Mesendoderm (in vitro differentiated cells): ENCODE results near the gene PTPRZ1.
A peak's percentile ranks its signal among the peaks of the same experiment; 100 is the strongest.

ENCODE experiments used
- DNase-seq: peaks from one replicate; pipeline ENCODE4 v3.0.0; 2013
- H2AK5ac ChIP-seq: 2 replicates; pipeline ENCODE4 v1.6.1; 2013; ENCODE audit warnings: low read length, inconsistent platforms
- H2BK120ac ChIP-seq: 2 replicates; pipeline ENCODE4 v1.6.1; 2013; ENCODE audit warnings: low read depth, mild to moderate bottlenecking, low read length, moderate library complexity, mixed read lengths
- H2BK15ac ChIP-seq: replicated peaks from 2 replicates; pipeline ENCODE4 v1.6.1; 2013; ENCODE audit warnings: low read depth, mild to moderate bottlenecking, moderate library complexity
- H2BK5ac ChIP-seq: 2 replicates; pipeline ENCODE4 v1.6.1; 2013; ENCODE audit warnings: low read length, inconsistent platforms
- H3K18ac ChIP-seq: 2 replicates; pipeline ENCODE4 v1.6.1; 2013; ENCODE audit warnings: mild to moderate bottlenecking, low read length, mixed read lengths
- H3K23ac ChIP-seq: one replicate; pipeline ENCODE4 v1.6.1; 2013; ENCODE audit warnings: low read length
- H3K27ac ChIP-seq: 2 replicates; pipeline ENCODE4 v1.5.1; 2013; ENCODE audit warnings: low read depth, mild to moderate bottlenecking, inconsistent platforms, low read length, moderate library complexity
- H3K27me3 ChIP-seq: 2 replicates; pipeline ENCODE4 v1.6.1; 2013; ENCODE audit warnings: low read length, control low read depth, mild to moderate bottlenecking, inconsistent platforms; ENCODE audit not compliant: insufficient read depth, poor library complexity
- H3K36me3 ChIP-seq: 2 replicates; pipeline ENCODE4 v1.6.1; 2013; ENCODE audit warnings: low read length, inconsistent platforms; ENCODE audit not compliant: control insufficient read depth, insufficient read depth
- H3K4ac ChIP-seq: one replicate; pipeline ENCODE4 v1.6.1; 2013; ENCODE audit warnings: low read depth, mild to moderate bottlenecking, low read length, moderate library complexity
- H3K4me1 ChIP-seq: 2 replicates; pipeline ENCODE4 v1.6.1; 2013; ENCODE audit warnings: low read depth, low read length, inconsistent platforms; ENCODE audit not compliant: control insufficient read depth
- H3K4me2 ChIP-seq: 2 replicates; pipeline ENCODE4 v1.6.1; 2013; ENCODE audit warnings: low read length
- H3K4me3 ChIP-seq: 2 replicates; pipeline ENCODE4 v1.5.1; 2013; ENCODE audit warnings: mild to moderate bottlenecking, low read length
- H3K56ac ChIP-seq: one replicate; pipeline ENCODE4 v1.6.1; 2013; ENCODE audit warnings: low read length
- H3K79me1 ChIP-seq: 2 replicates; pipeline ENCODE4 v1.6.1; 2013; ENCODE audit warnings: low read length, inconsistent platforms
- H3K79me2 ChIP-seq: 2 replicates; pipeline ENCODE4 v1.6.1; 2013; ENCODE audit warnings: mild to moderate bottlenecking, low read length; ENCODE audit not compliant: control insufficient read depth, insufficient read depth
- H3K9ac ChIP-seq: 2 replicates; pipeline ENCODE4 v1.6.1; 2013; ENCODE audit warnings: low read length, inconsistent platforms
- H4K5ac ChIP-seq: one replicate; pipeline ENCODE4 v1.6.1; 2013; ENCODE audit warnings: low read length
- H4K8ac ChIP-seq: one replicate; pipeline ENCODE4 v1.6.1; 2013; ENCODE audit warnings: low read depth, mild to moderate bottlenecking, control low read depth, low read length, moderate library complexity
- WGBS: extraction: QIAGEN DNeasy Blood & Tissue Kit; methylation state at CpG from one replicate; pipeline ENCODE4 v1.1.7; 2013; ENCODE audit warnings: low lambda C conversion rate, missing lambda C conversion rate; ENCODE audit not compliant: insufficient coverage; ENCODE audit errors: extremely low coverage; 5-methylcytosine and 5-hydroxymethylcytosine counted together

PTPRZ1 gene

GRCh38 chr7:121914676-121915279, 41.8 kb downstream of the PTPRZ1 start:
- DNase-seq: no peak
- Histone ChIP-seq H2BK5ac (no peak overlapping the region), H2BK15ac (no peak overlapping the region), H3K27ac (no peak overlapping the region), H3K79me2 (no peaks in the 10 kb centered on the region), H3K23ac (no peak overlapping the region), H3K27me3 (no peaks in the 10 kb centered on the region), H3K4me2 (no peak overlapping the region), H3K4me1 (no peaks in the 10 kb centered on the region), H3K36me3 (no peaks in the 10 kb centered on the region), H3K56ac (no peak overlapping the region), H2AK5ac (no peak overlapping the region), H3K4me3 (no peak overlapping the region), H3K4ac (no peak overlapping the region), H3K79me1 (no peaks in the 10 kb centered on the region), H3K9ac (no peak overlapping the region), H2BK120ac (no peak overlapping the region), H4K5ac (no peak overlapping the region), H4K8ac (no peak overlapping the region), H3K18ac (peak overlapping the region; percentile 72)
- no CpG with 5 or more reads among the region's 6 CpGs for WGBS

- Histone ChIP-seq H2BK120ac (no peak overlapping the region), H3K23ac (no peak overlapping the region), H3K18ac (no peak overlapping the region), H4K5ac (no peak overlapping the region), H3K9ac (no peak overlapping the region), H3K27me3 (no peaks in the 10 kb centered on the region), H3K4ac (no peak overlapping the region), H4K8ac (no peak overlapping the region), H3K27ac (no peak overlapping the region), H3K79me2 (no peaks in the 10 kb centered on the region), H3K4me3 (no peak overlapping the region), H2AK5ac (no peak overlapping the region), H2BK15ac (no peak overlapping the region), H3K56ac (no peak overlapping the region), H3K4me2 (no peak overlapping the region), H2BK5ac (no peak overlapping the region), H3K79me1 (no peaks in the 10 kb centered on the region), H3K36me3 (no peaks in the 10 kb centered on the region), H3K4me1 (no peaks in the 10 kb centered on the region)
- no CpG with 5 or more reads among the region's 4 CpGs for WGBS
- DNase-seq: no peak
Measured at GRCh38 chr7:121916211-121916610, 43.2 kb downstream of the PTPRZ1 start.

GRCh38 chr7:121919986-121920385, 47.0 kb downstream of the PTPRZ1 start:
- Histone ChIP-seq H3K79me2 (no peaks in the 10 kb centered on the region), H2BK120ac (no peak overlapping the region), H2BK5ac (no peak overlapping the region), H3K18ac (no peak overlapping the region), H3K23ac (no peak overlapping the region), H3K56ac (no peak overlapping the region), H3K4me1 (no peaks in the 10 kb centered on the region), H3K4me2 (no peak overlapping the region), H3K9ac (no peak overlapping the region), H2BK15ac (no peak overlapping the region), H4K5ac (no peak overlapping the region), H3K36me3 (no peaks in the 10 kb centered on the region), H3K4me3 (no peak overlapping the region), H3K27ac (no peak overlapping the region), H3K79me1 (no peaks in the 10 kb centered on the region), H4K8ac (no peak overlapping the region), H2AK5ac (no peak overlapping the region), H3K4ac (no peak overlapping the region), H3K27me3 (no peaks in the 10 kb centered on the region)
- WGBS: no CpG with 5 or more reads among the region's 3 CpGs
- DNase-seq: no peak

DNA sequence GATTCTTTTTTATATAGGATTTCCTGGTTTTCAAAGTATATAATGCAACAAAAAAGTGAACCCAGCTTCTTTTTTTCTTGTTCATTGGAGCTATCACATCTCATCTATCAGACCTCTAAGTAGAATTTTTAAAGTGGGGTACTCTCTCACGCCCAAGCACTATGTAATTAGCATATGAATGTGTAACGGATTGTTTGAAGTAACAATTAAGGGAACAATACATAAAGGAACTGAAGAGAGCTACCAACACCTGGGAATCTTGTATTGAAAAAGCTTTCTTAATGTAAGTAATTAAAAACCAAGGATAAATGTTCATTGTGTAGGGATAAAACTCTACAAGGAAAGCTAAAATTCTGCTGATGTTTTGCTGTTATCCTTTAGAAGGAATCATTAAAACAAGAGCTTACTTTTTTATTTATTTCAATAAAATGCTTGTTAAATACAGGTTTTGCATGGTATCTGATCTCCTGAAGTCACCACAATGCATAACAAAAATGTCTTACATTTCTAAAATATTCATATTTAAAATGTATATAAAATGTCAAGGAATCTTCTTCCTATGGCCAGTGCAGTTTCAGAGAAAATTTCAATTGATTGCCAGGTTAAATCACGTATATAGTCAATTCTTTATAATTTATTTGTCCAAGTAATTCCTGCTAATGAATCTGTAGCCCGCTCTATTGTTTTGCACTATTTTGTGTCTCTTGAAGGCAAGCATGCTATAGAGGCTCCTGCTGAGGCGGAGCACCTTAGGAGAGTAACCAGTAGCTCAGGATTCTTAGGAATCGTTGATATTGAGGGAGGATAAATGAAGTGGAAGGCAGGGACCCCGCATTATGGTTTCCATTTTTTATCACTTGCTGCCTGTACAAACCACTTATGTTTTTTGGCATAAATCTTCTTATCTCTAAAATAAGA, 51.6 kb downstream of the PTPRZ1 start:
- H3K23ac ChIP-seq: no peak overlapping the region
- no peak overlapping the region for H3K9ac ChIP-seq
- DNase-seq: no peak
- no CpG with 5 or more reads among the region's 7 CpGs for WGBS
- no peaks in the 10 kb centered on the region for H3K79me2 ChIP-seq
- H3K4me3 ChIP-seq: no peak overlapping the region
- no peak overlapping the region for H2BK120ac ChIP-seq
- H3K4me1 ChIP-seq: no peaks in the 10 kb centered on the region
- H2AK5ac ChIP-seq: no peak overlapping the region
- H2BK5ac ChIP-seq: no peak overlapping the region
- H3K27me3 ChIP-seq: no peaks in the 10 kb centered on the region
- H3K18ac ChIP-seq: no peak overlapping the region
- no peak overlapping the region for H3K56ac ChIP-seq
- H3K27ac ChIP-seq: no peak overlapping the region
- no peaks in the 10 kb centered on the region for H3K36me3 ChIP-seq
- H4K5ac ChIP-seq: no peak overlapping the region
- H4K8ac ChIP-seq: no peak overlapping the region
- no peak overlapping the region for H3K4ac ChIP-seq
- no peak overlapping the region for H2BK15ac ChIP-seq
- H3K79me1 ChIP-seq: no peaks in the 10 kb centered on the region
- H3K4me2 ChIP-seq: no peak overlapping the region

- Histone ChIP-seq H3K23ac (no peak overlapping the region), H4K5ac (no peak overlapping the region), H4K8ac (no peak overlapping the region), H2AK5ac (no peak overlapping the region), H3K79me1 (no peaks in the 10 kb centered on the region), H3K36me3 (no peaks in the 10 kb centered on the region), H3K56ac (no peak overlapping the region), H3K4me3 (no peak overlapping the region), H3K18ac (no peak overlapping the region), H3K4ac (no peak overlapping the region), H3K79me2 (no peaks in the 10 kb centered on the region), H3K27me3 (no peaks in the 10 kb centered on the region), H3K9ac (no peak overlapping the region), H2BK15ac (no peak overlapping the region), H2BK5ac (no peak overlapping the region), H3K27ac (no peak overlapping the region), H3K4me1 (no peaks in the 10 kb centered on the region), H3K4me2 (no peak overlapping the region), H2BK120ac (no peak overlapping the region)
- no peak for DNase-seq
- WGBS: no CpG with 5 or more reads among the region's 1 CpG
Measured at GRCh38 chr7:121931149-121931902, 58.4 kb downstream of the PTPRZ1 start.
